ENCODE measurements around the gene CYBA.

The CYBA gene

DNA sequence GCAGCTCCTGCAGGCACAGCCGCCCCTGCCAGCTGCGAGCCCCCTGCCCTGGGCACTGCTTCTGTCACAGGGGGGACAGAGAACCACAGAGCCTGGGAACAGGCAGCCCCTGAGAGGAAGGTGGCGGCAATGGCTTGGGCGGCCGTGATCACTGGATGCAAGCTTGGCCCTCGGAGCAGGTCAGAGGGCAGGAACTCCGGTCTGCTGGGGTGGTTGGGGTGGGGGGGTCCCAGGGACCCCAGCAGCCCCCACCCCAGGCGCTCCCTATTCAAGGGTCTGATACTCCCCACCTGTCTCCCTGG is 1.9 kb upstream of the CYBA start:
- H3K79me2 ChIP-seq (ENCODE audit: low read length): peaks cover 34% of the 10 kb centered on the region
- no peaks in the 10 kb centered on the region for H3K9me3 ChIP-seq (ENCODE audit: insufficient read depth, low read length)
- peaks cover 57% of the 10 kb centered on the region for H3K36me3 ChIP-seq (replicated peaks; ENCODE audit: low read depth, low read length)
- no peak overlapping the region for H2AFZ ChIP-seq (ENCODE audit: low read depth, low read length)
- peaks cover 34% of the 10 kb centered on the region for H4K20me1 ChIP-seq (ENCODE audit: insufficient read depth, low read length)
- no peak overlapping the region for H3K9ac ChIP-seq (ENCODE audit: low read length)
- no peak for TF ChIP-seq EZH2phosphoT487 (IDR thresholded peaks at IDR 0.05; ENCODE audit: low read depth)
- TF ChIP-seq, protein P1, sequence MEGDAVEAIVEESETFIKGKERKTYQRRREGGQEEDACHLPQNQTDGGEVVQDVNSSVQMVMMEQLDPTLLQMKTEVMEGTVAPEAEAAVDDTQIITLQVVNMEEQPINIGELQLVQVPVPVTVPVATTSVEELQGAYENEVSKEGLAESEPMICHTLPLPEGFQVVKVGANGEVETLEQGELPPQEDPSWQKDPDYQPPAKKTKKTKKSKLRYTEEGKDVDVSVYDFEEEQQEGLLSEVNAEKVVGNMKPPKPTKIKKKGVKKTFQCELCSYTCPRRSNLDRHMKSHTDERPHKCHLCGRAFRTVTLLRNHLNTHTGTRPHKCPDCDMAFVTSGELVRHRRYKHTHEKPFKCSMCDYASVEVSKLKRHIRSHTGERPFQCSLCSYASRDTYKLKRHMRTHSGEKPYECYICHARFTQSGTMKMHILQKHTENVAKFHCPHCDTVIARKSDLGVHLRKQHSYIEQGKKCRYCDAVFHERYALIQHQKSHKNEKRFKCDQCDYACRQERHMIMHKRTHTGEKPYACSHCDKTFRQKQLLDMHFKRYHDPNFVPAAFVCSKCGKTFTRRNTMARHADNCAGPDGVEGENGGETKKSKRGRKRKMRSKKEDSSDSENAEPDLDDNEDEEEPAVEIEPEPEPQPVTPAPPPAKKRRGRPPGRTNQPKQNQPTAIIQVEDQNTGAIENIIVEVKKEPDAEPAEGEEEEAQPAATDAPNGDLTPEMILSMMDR (IDR thresholded peaks at IDR 0.05; ENCODE audit: low read depth, low read length): no peak
- no peak overlapping the region for H3K4me3 ChIP-seq (ENCODE audit: low read length)
- no peak overlapping the region for H3K27ac ChIP-seq (ENCODE audit: low read length)
- peaks cover 34% of the 10 kb centered on the region for H3K4me1 ChIP-seq (ENCODE audit: low read length)
- H3K27me3 ChIP-seq (ENCODE audit: low read depth, low read length): no peaks in the 10 kb centered on the region
- H3K4me2 ChIP-seq (ENCODE audit: low read length): no peak overlapping the region

DNA sequence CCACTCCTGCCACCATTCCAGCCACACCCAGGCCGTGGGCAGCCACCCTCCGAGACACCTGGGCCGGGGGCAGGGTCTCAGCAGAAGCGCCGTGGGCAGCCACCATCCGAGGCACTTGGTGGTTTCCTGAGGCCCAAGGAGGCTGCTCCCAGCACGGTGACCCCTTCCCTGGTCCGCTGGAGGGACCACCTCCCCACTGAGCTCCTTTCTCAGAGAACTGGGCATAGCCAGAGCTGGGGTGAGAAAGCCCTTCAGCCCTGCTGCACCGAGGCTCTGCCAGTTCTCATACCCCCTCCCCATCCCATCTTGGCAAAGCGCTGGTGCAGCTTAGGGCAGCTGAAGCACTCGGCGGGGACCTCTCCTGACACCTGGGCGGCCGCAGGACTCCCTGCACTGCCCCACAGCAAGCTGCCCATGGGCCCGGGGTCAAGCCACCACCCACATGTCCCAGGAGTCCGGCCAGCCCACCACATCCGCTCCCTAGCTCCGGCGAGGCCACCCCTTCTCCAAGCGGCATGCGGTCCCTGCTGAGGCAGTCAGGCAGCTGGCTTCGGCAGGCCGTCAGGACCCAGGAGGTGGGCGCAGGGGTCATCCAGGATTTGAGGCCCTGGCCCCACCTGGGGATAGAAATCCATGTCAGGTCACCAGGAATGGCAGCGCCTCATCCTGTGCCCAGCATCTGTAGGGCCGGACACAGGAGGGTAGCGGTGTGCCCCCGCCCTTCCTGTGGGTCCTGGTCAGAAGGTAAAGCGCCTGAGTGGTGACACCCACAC is 1.3 kb upstream of the CYBA start:
- H3K9me3 ChIP-seq (ENCODE audit: insufficient read depth, low read length): no peaks in the 10 kb centered on the region
- H3K4me3 ChIP-seq (ENCODE audit: low read length): peak overlapping the region; percentile 99
- peak overlapping the region; percentile 99 for H3K4me2 ChIP-seq (ENCODE audit: low read length)
- TF ChIP-seq, protein P1 (IDR thresholded peaks at IDR 0.05; ENCODE audit: low read depth, low read length): no peak
- TF ChIP-seq EZH2phosphoT487 (IDR thresholded peaks at IDR 0.05; ENCODE audit: low read depth): no peak
- H3K27ac ChIP-seq (ENCODE audit: low read length): peak overlapping the region; percentile 97
- no peaks in the 10 kb centered on the region for H3K27me3 ChIP-seq (ENCODE audit: low read depth, low read length)
- peaks cover 52% of the 10 kb centered on the region for H3K36me3 ChIP-seq (replicated peaks; ENCODE audit: low read depth, low read length)
- no peak overlapping the region for H2AFZ ChIP-seq (ENCODE audit: low read depth, low read length)
- H4K20me1 ChIP-seq (ENCODE audit: insufficient read depth, low read length): peaks cover 34% of the 10 kb centered on the region
- peaks cover 34% of the 10 kb centered on the region for H3K4me1 ChIP-seq (ENCODE audit: low read length)
- H3K79me2 ChIP-seq (ENCODE audit: low read length): peaks cover 36% of the 10 kb centered on the region
- H3K9ac ChIP-seq (ENCODE audit: low read length): peak overlapping the region; percentile 98

DNA sequence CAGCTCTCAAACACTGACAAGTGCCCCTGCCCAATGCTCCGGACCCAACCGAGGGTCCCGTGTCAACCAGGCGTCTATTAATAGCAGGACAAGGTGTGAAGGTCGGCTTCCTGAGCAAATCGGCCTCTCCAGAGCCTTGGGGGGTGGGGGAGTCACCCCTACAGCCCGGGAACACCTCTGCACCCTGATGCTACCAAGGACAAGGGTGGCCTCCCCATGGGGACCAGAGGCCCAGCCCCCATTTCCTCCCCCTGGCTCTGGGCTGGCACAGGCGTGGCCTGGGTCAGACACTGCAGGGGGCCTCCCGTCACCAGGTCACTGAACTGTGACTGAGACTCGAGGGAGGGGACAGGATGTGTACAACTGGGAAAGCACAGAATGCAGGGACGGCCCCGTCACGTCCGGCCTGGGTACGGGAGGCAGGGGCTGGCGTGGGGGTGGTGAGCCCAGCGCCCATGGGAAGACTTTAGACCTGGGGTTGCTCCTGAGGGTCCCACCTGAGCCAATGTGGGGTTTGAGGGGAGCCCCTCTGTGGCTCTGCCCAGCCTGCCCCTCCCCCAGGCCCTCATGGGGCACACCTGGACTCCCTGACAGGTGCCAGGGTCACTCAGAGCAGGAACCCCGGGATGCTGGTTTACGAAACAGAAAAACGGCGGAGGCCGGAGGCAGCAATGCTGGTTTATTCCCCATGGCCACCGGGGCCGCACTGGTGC is 579 bp upstream of the CYBA start:
- H3K27ac ChIP-seq (ENCODE audit: low read length): peak overlapping the region; percentile 97

More for the DNA sequence above, 579 bp upstream of the CYBA start:
- Histone ChIP-seq H3K4me3 (ENCODE audit: low read length) (peak overlapping the region; percentile 99), H2AFZ (ENCODE audit: low read depth, low read length) (no peak overlapping the region), H3K4me2 (ENCODE audit: low read length) (peak overlapping the region; percentile 99), H3K9me3 (ENCODE audit: insufficient read depth, low read length) (no peaks in the 10 kb centered on the region), H3K36me3 (replicated peaks; ENCODE audit: low read depth, low read length) (peaks cover 44% of the 10 kb centered on the region), H4K20me1 (ENCODE audit: insufficient read depth, low read length) (peaks cover 39% of the 10 kb centered on the region), H3K79me2 (ENCODE audit: low read length) (peaks cover 38% of the 10 kb centered on the region), H3K9ac (ENCODE audit: low read length) (peak overlapping the region; percentile 98), H3K27me3 (ENCODE audit: low read depth, low read length) (no peaks in the 10 kb centered on the region), H3K4me1 (ENCODE audit: low read length) (peaks cover 34% of the 10 kb centered on the region)
- TF ChIP-seq, protein P1 (IDR thresholded peaks at IDR 0.05; ENCODE audit: low read depth, low read length): no peak
- no peak for TF ChIP-seq EZH2phosphoT487 (IDR thresholded peaks at IDR 0.05; ENCODE audit: low read depth)

Measured in OCI-LY3 (cell line).